Measurements from ENCODE around the gene GOLPH3.
"Not testable (repeated sequence)": the region's sequence is repeated elsewhere in the genome, so short reads cannot be mapped to it uniquely, and the experiment has no call there.

GOLPH3 gene

GRCh38 chr5:32098890-32099310, 75.2 kb downstream of the GOLPH3 start:
- DNase-seq (ENCODE audit: low read depth), result no peak

GRCh38 chr5:32098291-32098690, 75.8 kb downstream of the GOLPH3 start:
- DNase-seq (ENCODE audit: low read depth), result no peak

DNA sequence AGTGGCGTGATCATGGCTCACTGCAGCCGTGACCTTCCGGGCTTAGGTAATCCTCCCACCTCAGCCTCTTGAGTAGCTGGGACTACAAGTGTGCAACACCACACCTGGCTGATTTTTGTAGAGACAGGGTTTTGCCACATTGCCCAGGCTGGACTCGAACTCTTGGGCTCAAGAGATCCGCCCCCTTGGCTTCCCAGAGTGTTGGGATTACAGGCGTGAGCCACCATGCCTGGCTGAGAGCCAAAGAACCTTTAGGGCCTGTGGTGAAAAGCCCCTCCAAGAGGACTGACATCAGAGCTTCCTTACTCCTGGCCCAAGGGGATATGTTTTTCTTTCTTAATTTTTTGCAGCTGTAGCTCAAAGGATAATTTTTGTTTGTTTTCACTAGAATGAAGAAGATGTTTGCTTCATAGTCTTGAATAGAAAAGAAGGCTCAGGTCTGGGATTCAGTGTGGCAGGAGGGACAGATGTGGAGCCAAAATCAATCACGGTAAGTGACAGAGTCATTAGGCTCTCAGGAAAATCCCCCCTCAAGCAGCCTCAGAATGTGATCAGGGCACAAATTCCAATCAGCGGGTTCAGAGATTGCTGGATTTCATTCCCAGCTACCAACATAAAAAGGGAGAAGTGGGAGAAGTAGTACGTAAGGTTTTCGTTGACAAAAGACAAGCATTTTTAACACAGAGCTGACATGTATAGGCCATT, 77.1 kb downstream of the GOLPH3 start:
- no peak for DNase-seq (ENCODE audit: low read depth)

- DNase-seq (ENCODE audit: low read depth), result no peak
Observed at GRCh38 chr5:32095261-32095671, 78.9 kb downstream of the GOLPH3 start.

DNA sequence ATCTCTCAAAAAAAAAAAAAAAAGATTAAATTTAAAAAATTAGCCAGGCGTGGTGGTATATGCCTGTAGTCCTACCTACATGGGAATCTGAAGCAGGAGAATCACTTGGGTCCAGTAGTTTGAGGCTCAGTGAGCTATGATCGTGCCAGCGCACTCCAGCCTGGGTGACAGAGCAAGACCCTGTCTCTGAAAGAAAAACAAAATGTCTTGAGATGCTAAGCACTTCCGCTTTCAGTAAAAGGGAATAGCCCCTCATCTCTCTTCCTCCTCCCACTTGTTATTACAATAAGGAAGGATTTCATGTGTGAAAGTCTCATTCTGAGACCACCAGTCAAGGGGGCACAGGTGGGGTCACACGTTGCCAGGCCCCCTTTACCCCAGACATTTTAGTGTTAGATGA, 79.4 kb downstream of the GOLPH3 start:
- no peak for DNase-seq (ENCODE audit: low read depth)

DNA sequence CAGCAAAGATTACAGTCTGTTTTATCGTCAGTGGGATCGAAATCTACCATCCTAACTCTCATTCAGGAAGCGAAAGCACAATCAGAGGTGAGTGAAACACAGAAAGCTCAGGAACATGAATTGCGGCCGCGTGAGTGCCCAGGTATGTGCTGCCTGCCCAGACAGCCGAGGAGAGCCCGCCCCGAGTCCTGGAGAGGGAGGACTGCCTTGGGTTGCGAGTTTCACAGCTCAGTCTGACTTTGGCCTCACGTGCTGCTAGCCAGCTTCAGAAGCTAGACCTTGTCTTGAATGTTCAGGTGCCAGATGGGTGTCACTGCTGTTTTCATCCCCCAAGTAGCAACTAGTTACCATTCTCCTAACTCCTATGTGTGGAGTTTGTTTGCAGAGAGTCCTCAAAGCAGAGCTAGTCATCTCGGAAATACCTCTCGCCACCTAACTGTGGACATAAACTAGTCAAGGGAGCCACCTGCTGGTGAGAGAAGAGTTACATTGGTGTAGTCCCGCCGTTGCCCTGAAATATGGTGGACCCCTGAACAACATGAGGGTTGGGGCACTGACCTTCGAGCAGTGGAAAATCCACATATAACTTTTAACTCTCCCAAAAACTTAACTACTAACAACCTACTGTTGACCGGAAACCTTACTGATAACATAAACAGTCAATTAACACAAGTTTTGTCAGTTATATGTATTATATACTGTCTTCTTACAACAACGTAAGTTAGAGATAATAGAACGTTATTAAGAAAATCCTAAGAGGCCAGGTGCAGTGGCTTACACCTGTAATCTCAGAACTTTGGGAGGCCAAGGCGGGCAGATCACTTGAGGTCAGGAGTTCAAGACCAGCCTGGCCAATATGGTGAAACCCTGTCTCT, 80.9 kb downstream of the GOLPH3 start:
- peak; percentile 16 for DNase-seq (ENCODE audit: low read depth)

DNA sequence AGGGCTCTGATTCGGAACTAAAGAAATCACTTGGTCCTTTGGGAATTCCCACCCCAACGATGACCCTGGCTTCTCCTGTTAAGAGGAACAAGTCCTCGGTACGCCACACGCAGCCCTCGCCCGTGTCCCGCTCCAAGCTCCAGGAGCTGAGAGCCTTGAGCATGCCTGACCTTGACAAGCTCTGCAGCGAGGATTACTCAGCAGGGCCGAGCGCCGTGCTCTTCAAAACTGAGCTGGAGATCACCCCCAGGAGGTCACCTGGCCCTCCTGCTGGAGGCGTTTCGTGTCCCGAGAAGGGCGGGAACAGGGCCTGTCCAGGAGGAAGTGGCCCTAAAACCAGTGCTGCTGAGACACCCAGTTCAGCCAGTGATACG, 83.4 kb downstream of the GOLPH3 start:
- no peak for DNase-seq (ENCODE audit: low read depth)

DNA sequence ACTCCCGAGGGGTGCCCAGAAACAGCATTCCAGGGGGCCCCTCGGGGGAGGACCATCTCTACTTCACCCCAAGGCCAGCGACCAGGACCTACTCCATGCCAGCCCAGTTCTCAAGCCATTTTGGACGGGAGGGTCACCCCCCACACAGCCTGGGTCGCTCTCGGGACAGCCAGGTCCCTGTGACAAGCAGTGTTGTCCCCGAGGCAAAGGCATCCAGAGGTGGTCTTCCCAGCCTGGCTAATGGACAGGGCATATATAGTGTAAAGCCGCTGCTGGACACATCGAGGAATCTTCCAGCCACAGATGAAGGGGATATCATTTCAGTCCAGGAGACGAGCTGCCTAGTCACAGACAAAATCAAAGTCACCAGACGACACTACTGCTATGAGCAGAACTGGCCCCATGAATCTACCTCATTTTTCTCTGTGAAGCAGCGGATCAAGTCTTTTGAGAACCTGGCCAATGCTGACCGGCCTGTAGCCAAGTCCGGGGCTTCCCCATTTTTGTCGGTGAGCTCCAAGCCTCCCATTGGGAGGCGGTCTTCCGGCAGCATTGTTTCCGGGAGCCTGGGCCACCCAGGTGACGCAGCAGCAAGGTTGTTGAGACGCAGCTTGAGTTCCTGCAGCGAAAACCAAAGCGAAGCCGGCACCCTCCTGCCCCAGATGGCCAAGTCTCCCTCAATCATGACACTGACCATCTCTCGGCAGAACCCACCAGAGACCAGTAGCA, 83.9 kb downstream of the GOLPH3 start:
- no peak for DNase-seq (ENCODE audit: low read depth)

DNA sequence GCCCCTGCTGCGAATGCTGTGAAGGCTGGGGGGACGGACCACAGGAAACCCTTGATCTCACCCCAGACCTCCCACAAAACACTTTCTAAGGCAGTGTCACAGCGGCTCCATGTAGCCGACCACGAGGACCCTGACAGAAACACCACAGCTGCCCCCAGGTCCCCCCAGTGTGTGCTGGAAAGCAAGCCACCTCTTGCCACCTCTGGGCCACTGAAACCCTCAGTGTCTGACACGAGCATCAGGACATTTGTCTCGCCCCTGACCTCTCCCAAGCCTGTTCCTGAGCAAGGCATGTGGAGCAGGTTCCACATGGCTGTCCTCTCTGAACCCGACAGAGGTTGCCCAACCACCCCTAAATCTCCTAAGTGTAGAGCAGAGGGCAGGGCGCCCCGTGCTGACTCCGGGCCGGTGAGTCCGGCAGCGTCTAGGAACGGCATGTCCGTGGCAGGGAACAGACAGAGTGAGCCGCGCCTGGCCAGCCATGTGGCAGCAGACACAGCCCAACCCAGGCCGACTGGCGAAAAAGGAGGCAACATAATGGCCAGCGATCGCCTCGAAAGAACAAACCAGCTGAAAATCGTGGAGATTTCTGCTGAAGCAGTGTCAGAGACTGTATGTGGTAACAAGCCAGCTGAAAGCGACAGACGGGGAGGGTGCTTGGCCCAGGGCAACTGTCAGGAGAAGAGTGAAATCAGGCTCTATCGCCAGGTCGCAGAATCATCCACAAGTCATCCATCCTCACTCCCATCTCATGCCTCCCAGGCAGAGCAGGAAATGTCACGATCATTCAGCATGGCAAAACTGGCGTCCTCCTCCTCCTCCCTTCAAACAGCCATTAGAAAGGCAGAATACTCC, 84.7 kb downstream of the GOLPH3 start:
- DNase-seq (ENCODE audit: low read depth), result no peak

GRCh38 chr5:32088214-32088613, 85.9 kb downstream of the GOLPH3 start:
- DNase-seq (ENCODE audit: low read depth), result no peak

DNA sequence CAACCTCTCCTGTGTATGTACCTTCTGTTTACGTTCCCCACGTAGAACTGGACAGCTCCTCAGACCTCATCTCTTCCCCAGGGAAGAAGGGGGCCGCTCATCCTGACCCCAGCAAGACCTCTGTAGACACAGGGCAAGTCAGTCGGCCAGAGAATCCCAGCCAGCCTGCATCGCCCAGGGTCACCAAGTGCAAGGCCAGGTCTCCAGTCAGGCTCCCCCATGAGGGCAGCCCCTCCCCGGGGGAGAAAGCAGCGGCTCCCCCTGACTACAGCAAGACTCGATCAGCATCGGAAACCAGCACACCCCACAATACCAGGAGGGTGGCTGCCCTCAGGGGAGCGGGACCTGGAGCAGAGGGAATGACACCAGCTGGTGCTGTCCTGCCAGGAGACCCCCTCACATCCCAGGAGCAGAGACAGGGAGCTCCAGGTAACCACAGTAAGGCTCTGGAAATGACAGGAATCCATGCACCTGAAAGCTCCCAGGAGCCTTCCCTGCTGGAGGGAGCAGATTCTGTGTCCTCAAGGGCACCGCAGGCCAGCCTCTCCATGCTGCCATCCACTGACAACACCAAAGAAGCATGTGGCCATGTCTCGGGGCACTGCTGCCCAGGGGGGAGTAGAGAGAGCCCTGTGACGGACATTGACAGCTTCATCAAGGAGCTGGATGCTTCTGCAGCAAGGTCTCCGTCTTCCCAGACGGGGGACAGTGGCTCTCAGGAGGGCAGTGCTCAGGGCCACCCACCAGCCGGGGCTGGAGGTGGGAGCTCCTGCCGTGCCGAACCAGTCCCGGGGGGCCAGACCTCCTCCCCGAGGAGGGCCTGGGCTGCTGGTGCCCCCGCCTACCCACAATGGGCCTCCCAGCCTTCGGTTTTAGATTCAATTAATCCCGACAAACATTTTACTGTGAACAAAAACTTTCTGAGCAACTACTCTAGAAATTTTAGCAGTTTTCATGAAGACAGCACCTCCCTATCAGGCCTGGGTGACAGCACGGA, 86.7 kb downstream of the GOLPH3 start:
- DNase-seq (ENCODE audit: low read depth), result no peak

- DNase-seq (ENCODE audit: low read depth), result no peak
Observed at GRCh38 chr5:32083981-32084430, 90.1 kb downstream of the GOLPH3 start.

- no peak for DNase-seq (ENCODE audit: low read depth)
Observed at GRCh38 chr5:32082701-32083100, 91.4 kb downstream of the GOLPH3 start.

GRCh38 chr5:32080565-32080964, 93.6 kb downstream of the GOLPH3 start:
- DNase-seq (ENCODE audit: low read depth), result not testable (repeated sequence)

- not testable (repeated sequence) for DNase-seq (ENCODE audit: low read depth)
Observed at GRCh38 chr5:32078855-32079254, 95.3 kb downstream of the GOLPH3 start.

DNA sequence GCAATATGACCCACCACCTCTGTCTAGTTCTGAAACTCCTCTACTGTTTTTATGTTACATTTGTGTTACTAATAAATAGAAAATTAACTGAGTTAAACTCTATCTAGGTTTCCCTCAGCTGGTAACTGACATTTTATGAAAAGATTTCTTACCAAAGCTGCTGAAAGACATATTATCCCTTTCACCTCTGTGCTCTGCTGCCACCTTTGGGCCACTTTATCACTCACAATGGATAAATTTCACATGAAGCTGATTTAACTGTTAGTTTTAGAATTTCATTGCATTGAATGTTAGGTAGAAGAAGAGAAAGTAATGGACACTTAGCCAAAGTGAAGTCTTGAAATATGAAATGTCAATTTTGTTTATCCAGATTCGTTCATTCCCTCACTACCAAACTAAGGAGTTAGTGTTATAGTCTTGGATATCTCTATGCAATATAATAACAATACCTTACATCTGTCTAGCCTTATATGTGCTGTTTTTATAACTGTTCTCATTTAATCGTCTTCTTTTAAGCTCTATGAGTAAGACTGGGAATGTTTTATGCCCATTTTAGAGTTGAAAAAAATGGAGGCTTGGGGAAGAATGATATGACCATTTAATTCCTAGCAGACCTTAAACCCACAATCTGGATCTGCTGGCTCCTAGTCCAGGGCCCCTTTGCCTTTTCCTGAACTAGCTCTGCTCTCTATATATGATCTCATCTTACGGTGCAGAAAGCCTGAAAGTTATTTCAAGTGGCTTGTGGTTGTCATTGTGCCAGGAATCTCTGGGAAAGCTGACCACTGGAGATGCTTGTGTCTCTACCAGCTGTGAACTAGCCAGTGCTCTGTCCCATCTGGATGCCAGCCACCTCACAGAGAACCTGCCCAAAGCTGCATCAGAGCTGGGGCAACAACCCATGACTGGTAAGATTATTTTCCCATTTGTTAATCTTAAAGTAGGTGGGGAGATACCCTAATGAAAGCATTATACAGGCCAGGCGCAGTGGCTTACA, 97.1 kb downstream of the GOLPH3 start:
- no peak for DNase-seq (ENCODE audit: low read depth)
